ENCODE data around the gene LGMN. TPM values are rescaled to one million over a fixed set of nuclear protein-coding genes. Genes with fewer than 3 reads are reported as not detected.

The LGMN gene
- polyA plus RNA-seq, 1 donor (not counting 4 experiments of a cell fraction or from before 2014, with no cell fraction given): 61.0 TPM

DNA sequence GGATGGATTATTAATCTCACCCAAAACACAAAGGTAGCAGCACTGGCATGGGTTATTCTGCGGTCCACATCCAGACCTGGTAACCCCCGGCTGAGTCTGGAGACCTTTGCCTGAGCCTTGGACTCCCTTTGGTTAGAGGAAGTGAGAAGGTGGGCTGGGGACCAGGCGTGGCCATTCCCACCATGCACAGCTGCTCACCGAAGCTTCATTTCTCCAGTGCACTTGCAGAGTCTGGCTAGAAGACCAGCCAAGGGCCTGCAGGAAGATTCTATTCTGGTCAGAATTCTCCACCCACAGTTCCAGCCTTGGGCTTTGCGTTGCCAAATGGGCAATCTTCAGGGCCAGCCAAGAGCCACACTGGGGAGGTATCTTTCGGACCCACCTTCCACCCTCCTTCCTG, 73.0 kb downstream of the LGMN start:
- Histone ChIP-seq H4K20me1 (ENCODE audit: control insufficient read depth, extremely low read depth, insufficient read depth, low read length) (no peaks in the 10 kb centered on the region), H3K79me2 (ENCODE audit: control insufficient read depth, insufficient read depth, low read length) (no peaks in the 10 kb centered on the region), H3K27me3 (ENCODE audit: control insufficient read depth, extremely low read depth, insufficient read depth, low read length) (no peaks in the 10 kb centered on the region), H3K4me1 (ENCODE audit: control insufficient read depth, extremely low read depth, insufficient read depth, low read length) (no peaks in the 10 kb centered on the region), H3K27ac (ENCODE audit: control insufficient read depth, insufficient read depth, low read length) (no peak overlapping the region), H3K4me3 (ENCODE audit: control insufficient read depth in 2 of 3, extremely low read depth in 1 of 3, insufficient read depth in 2 of 3, low read depth in 1 of 3, low read length in 3 of 3) (no peak overlapping the region), H3K9me1 (ENCODE audit: control insufficient read depth, extremely low read depth, insufficient read depth, low read length) (no peaks in the 10 kb centered on the region), H3K36me3 (ENCODE audit: control insufficient read depth in 2 of 2, extremely low read depth in 1 of 2, insufficient read depth in 2 of 2, low read length in 2 of 2) (no peaks in the 10 kb centered on the region), H3K9ac (ENCODE audit: control insufficient read depth, extremely low read depth, insufficient read depth, low read length) (no peak overlapping the region), H3K4me2 (ENCODE audit: control insufficient read depth, extremely low read depth, insufficient read depth, low read depth, low read length) (no peak overlapping the region), H2AFZ (ENCODE audit: control insufficient read depth, low read length) (no peak overlapping the region), H3K9me3 (ENCODE audit: control insufficient read depth, low read depth, low read length) (no peaks in the 10 kb centered on the region)
- TF ChIP-seq, protein P1, sequence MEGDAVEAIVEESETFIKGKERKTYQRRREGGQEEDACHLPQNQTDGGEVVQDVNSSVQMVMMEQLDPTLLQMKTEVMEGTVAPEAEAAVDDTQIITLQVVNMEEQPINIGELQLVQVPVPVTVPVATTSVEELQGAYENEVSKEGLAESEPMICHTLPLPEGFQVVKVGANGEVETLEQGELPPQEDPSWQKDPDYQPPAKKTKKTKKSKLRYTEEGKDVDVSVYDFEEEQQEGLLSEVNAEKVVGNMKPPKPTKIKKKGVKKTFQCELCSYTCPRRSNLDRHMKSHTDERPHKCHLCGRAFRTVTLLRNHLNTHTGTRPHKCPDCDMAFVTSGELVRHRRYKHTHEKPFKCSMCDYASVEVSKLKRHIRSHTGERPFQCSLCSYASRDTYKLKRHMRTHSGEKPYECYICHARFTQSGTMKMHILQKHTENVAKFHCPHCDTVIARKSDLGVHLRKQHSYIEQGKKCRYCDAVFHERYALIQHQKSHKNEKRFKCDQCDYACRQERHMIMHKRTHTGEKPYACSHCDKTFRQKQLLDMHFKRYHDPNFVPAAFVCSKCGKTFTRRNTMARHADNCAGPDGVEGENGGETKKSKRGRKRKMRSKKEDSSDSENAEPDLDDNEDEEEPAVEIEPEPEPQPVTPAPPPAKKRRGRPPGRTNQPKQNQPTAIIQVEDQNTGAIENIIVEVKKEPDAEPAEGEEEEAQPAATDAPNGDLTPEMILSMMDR (optimal IDR thresholded peaks at IDR 0.05 in 1 of 3, IDR thresholded peaks at IDR 0.05 in 1 of 3, conservative IDR thresholded peaks at IDR 0.05 in 1 of 3; ENCODE audit: extremely low read depth in 1 of 3, insufficient read depth in 2 of 3, low read length in 3 of 3): no peak
- no peak for TF ChIP-seq EZH2 (IDR thresholded peaks at IDR 0.05; ENCODE audit: low read length)
- dilution Hi-C loops (cut with MboI; ENCODE audit: extremely low pct_ligation_motif_present, low sequenced_read_pairs): no loop called here
- FAIRE-seq: no peak
- no peak for DNase-seq (ENCODE audit: low read depth, low spot score)

GRCh38 chr14:92673601-92674150, 74.8 kb downstream of the LGMN start:
- Histone ChIP-seq H3K9ac (ENCODE audit: control insufficient read depth, extremely low read depth, insufficient read depth, low read length) (no peak overlapping the region), H3K9me3 (ENCODE audit: control insufficient read depth, low read depth, low read length) (no peaks in the 10 kb centered on the region), H4K20me1 (ENCODE audit: control insufficient read depth, extremely low read depth, insufficient read depth, low read length) (no peaks in the 10 kb centered on the region), H2AFZ (ENCODE audit: control insufficient read depth, low read length) (no peak overlapping the region), H3K9me1 (ENCODE audit: control insufficient read depth, extremely low read depth, insufficient read depth, low read length) (no peaks in the 10 kb centered on the region), H3K4me2 (ENCODE audit: control insufficient read depth, extremely low read depth, insufficient read depth, low read depth, low read length) (no peak overlapping the region), H3K27ac (ENCODE audit: control insufficient read depth, insufficient read depth, low read length) (no peak overlapping the region), H3K27me3 (ENCODE audit: control insufficient read depth, extremely low read depth, insufficient read depth, low read length) (no peaks in the 10 kb centered on the region), H3K4me3 (ENCODE audit: control insufficient read depth in 2 of 3, extremely low read depth in 1 of 3, insufficient read depth in 2 of 3, low read depth in 1 of 3, low read length in 3 of 3) (no peak overlapping the region), H3K4me1 (ENCODE audit: control insufficient read depth, extremely low read depth, insufficient read depth, low read length) (no peaks in the 10 kb centered on the region), H3K36me3 (ENCODE audit: control insufficient read depth in 2 of 2, extremely low read depth in 1 of 2, insufficient read depth in 2 of 2, low read length in 2 of 2) (no peaks in the 10 kb centered on the region), H3K79me2 (ENCODE audit: control insufficient read depth, insufficient read depth, low read length) (no peaks in the 10 kb centered on the region)
- no peak for FAIRE-seq
- TF ChIP-seq, protein P1 (optimal IDR thresholded peaks at IDR 0.05 in 1 of 3, IDR thresholded peaks at IDR 0.05 in 1 of 3, conservative IDR thresholded peaks at IDR 0.05 in 1 of 3; ENCODE audit: extremely low read depth in 1 of 3, insufficient read depth in 2 of 3, low read length in 3 of 3): no peak
- no peak for TF ChIP-seq EZH2 (IDR thresholded peaks at IDR 0.05; ENCODE audit: low read length)
- DNase-seq (ENCODE audit: low read depth, low spot score): no peak
- dilution Hi-C loops (cut with MboI; ENCODE audit: extremely low pct_ligation_motif_present, low sequenced_read_pairs): no loop called here

Measured in keratinocyte (primary cell).